MM.1S (cell line): ENCODE measurements around the gene SDHB.

ENCODE experiments used
- DNase-seq: peaks from one replicate; pipeline ENCODE4 v3.0.0-alpha.2; 2015
- H2AFZ ChIP-seq: fragments of 300-600 bp; sonication (generic); 2 replicates; pipeline ENCODE4 v1.6.0; 2016; ENCODE audit warnings: antibody characterized with exemption, low read length
- H3F3A ChIP-seq: fragments of 300-600 bp; sonication (generic); 2 replicates; pipeline ENCODE4 v1.6.1; 2016; ENCODE audit warnings: mild to moderate bottlenecking, antibody characterized with exemption, low read length, moderate library complexity, mixed read lengths; ENCODE audit not compliant: insufficient read depth
- H3K27ac ChIP-seq: fragments of 300-600 bp; sonication (generic); 2 replicates; pipeline ENCODE4 v1.5.1; 2016; ENCODE audit warnings: mild to moderate bottlenecking, low read length
- H3K27me3 ChIP-seq: fragments of 300-600 bp; sonication (generic); replicated peaks from 2 replicates; pipeline ENCODE4 v1.6.0; 2016; ENCODE audit warnings: low read length; ENCODE audit not compliant: insufficient read depth
- H3K36me3 ChIP-seq: fragments of 300-600 bp; sonication (generic); replicated peaks from 2 replicates; pipeline ENCODE4 v1.6.1; 2016; ENCODE audit warnings: mild to moderate bottlenecking, low read length, mixed read lengths; ENCODE audit not compliant: insufficient read depth
- H3K4me1 ChIP-seq: fragments of 300-600 bp; sonication (generic); 2 replicates; pipeline ENCODE4 v1.6.1; 2016; ENCODE audit warnings: low read length, mixed read lengths
- H3K4me2 ChIP-seq: fragments of 300-600 bp; sonication (generic); 2 replicates; pipeline ENCODE4 v1.6.0; 2016; ENCODE audit warnings: low read depth, low read length
- H3K4me3 ChIP-seq: fragments of 300-600 bp; sonication (generic); 2 replicates; pipeline ENCODE4 v1.5.1; 2016; ENCODE audit warnings: low read length, mixed read lengths
- H3K79me2 ChIP-seq: fragments of 300-600 bp; sonication (generic); 2 replicates; pipeline ENCODE4 v1.6.1; 2016; ENCODE audit warnings: mixed run types, low read length, mixed read lengths
- H3K9ac ChIP-seq: fragments of 300-600 bp; sonication (generic); 2 replicates; pipeline ENCODE4 v1.6.1; 2016; ENCODE audit warnings: low read length, mixed read lengths
- H3K9me2 ChIP-seq: fragments of 300-600 bp; sonication (generic); replicated peaks from 2 replicates; pipeline ENCODE4 v1.6.1; 2016; ENCODE audit warnings: mild to moderate bottlenecking, low read length, mixed read lengths; ENCODE audit not compliant: insufficient read depth
- H3K9me3 ChIP-seq: fragments of 300-600 bp; sonication (generic); replicated peaks from 2 replicates; pipeline ENCODE4 v1.6.1; 2016; ENCODE audit warnings: mild to moderate bottlenecking, low read length, mixed read lengths; ENCODE audit not compliant: insufficient read depth
- H4K20me1 ChIP-seq: fragments of 300-600 bp; sonication (generic); 2 replicates; pipeline ENCODE4 v1.6.1; 2016; ENCODE audit warnings: mild to moderate bottlenecking, low read length, moderate library complexity, mixed read lengths; ENCODE audit not compliant: insufficient read depth
- CTCF ChIP-seq: fragments of 300-600 bp; sonication (generic); IDR thresholded peaks from 2 replicates; pipeline ENCODE4 v1.5.1; 2016; ENCODE audit warnings: antibody characterized with exemption, low read length, mixed read lengths
- EZH2 ChIP-seq: fragments of 300-600 bp; sonication (generic); optimal IDR thresholded peaks from 2 replicates; pipeline ENCODE3; 2017; ENCODE audit warnings: low read depth, mild to moderate bottlenecking, antibody characterized with exemption, low read length, mixed read lengths
- EZH2phosphoT487 ChIP-seq: fragments of 300-600 bp; sonication (generic); IDR thresholded peaks from 2 replicates; pipeline ENCODE4 v1.6.1; 2018; ENCODE audit warnings: antibody characterized with exemption, low read length

Gene SDHB

GRCh38 chr1:16992102-16992501, 61.7 kb downstream of the SDHB start:
- Histone ChIP-seq H3K9ac (no peak overlapping the region), H3K36me3 (no peaks in the 10 kb centered on the region)
- TF ChIP-seq EZH2phosphoT487 (no peak), CTCF (no peak), EZH2 (no peak)

GRCh38 chr1:16991571-16991970, 62.3 kb downstream of the SDHB start:
- no peak overlapping the region for H3K4me3 ChIP-seq
- H3K27ac ChIP-seq, result no peak overlapping the region
- no peak for TF ChIP-seq EZH2
- no peak for TF ChIP-seq EZH2phosphoT487

More at GRCh38 chr1:16992102-16992501, 61.7 kb downstream of the SDHB start:
- H3K27me3 ChIP-seq, result no peaks in the 10 kb centered on the region
- no peak for DNase-seq
- no peaks in the 10 kb centered on the region for H3K79me2 ChIP-seq
- no peaks in the 10 kb centered on the region for H3K9me2 ChIP-seq
- H3K4me3 ChIP-seq, result no peak overlapping the region
- no peak overlapping the region for H3K4me2 ChIP-seq
- H2AFZ ChIP-seq, result no peak overlapping the region
- H3F3A ChIP-seq, result no peaks in the 10 kb centered on the region
- no peaks in the 10 kb centered on the region for H3K4me1 ChIP-seq
- H3K27ac ChIP-seq, result no peak overlapping the region
- H3K9me3 ChIP-seq, result no peaks in the 10 kb centered on the region
- no peaks in the 10 kb centered on the region for H4K20me1 ChIP-seq

GRCh38 chr1:16989676-16990391, 64.0 kb downstream of the SDHB start:
- Histone ChIP-seq H3K4me3 (no peak overlapping the region), H3K9ac (no peak overlapping the region), H3K36me3 (no peaks in the 10 kb centered on the region), H3K9me3 (no peaks in the 10 kb centered on the region), H3K4me1 (no peaks in the 10 kb centered on the region), H3K27ac (no peak overlapping the region), H2AFZ (no peak overlapping the region), H3F3A (no peaks in the 10 kb centered on the region), H3K9me2 (no peaks in the 10 kb centered on the region), H3K27me3 (no peaks in the 10 kb centered on the region), H4K20me1 (no peaks in the 10 kb centered on the region), H3K79me2 (no peaks in the 10 kb centered on the region), H3K4me2 (no peak overlapping the region)
- no peak for DNase-seq
- no peak for TF ChIP-seq EZH2phosphoT487
- TF ChIP-seq CTCF, result no peak
- TF ChIP-seq EZH2, result no peak

More at GRCh38 chr1:16991571-16991970, 62.3 kb downstream of the SDHB start:
- Histone ChIP-seq H3K9me2 (no peaks in the 10 kb centered on the region), H3F3A (no peaks in the 10 kb centered on the region), H3K79me2 (no peaks in the 10 kb centered on the region), H3K9ac (no peak overlapping the region), H4K20me1 (no peaks in the 10 kb centered on the region), H2AFZ (no peak overlapping the region), H3K9me3 (no peaks in the 10 kb centered on the region), H3K27me3 (no peaks in the 10 kb centered on the region), H3K4me2 (no peak overlapping the region), H3K36me3 (no peaks in the 10 kb centered on the region), H3K4me1 (no peaks in the 10 kb centered on the region)
- no peak for DNase-seq

GRCh38 chr1:16988210-16988609, 65.6 kb downstream of the SDHB start:
- no peak for DNase-seq
- Histone ChIP-seq H3K27me3 (no peaks in the 10 kb centered on the region), H3F3A (no peaks in the 10 kb centered on the region), H3K9ac (no peak overlapping the region), H3K4me2 (no peak overlapping the region), H2AFZ (no peak overlapping the region), H3K4me1 (no peaks in the 10 kb centered on the region), H3K4me3 (no peak overlapping the region), H3K9me3 (no peaks in the 10 kb centered on the region), H3K79me2 (no peaks in the 10 kb centered on the region), H3K27ac (no peak overlapping the region), H4K20me1 (no peaks in the 10 kb centered on the region), H3K9me2 (no peaks in the 10 kb centered on the region), H3K36me3 (no peaks in the 10 kb centered on the region)
- TF ChIP-seq EZH2 (no peak), CTCF (no peak)
